Retinal pigment epithelial cell (primary cell): ENCODE measurements around the gene EXOC4.

Experiments used
- DNase-seq: peaks from one replicate; pipeline ENCODE4 v3.0.0-alpha.2; 2010; ENCODE audit warnings: low read depth
- H3K4me3 ChIP-seq: 2 replicates; pipeline ENCODE4 v1.5.1; 2011; ENCODE audit warnings: mild to moderate bottlenecking, low read length, control low read depth, moderate library complexity
- CTCF ChIP-seq: conservative IDR thresholded peaks from 2 replicates; pipeline ENCODE4 v1.5.1; 2011; ENCODE audit warnings: low read depth, low read length, control low read depth, inconsistent platforms

Gene EXOC4

GRCh38 chr7:133724694-133725093 lies 471.8 kb downstream of the EXOC4 start:
- no peak for DNase-seq
- no peak for TF ChIP-seq CTCF
- no peak overlapping the region for H3K4me3 ChIP-seq

- no peak for DNase-seq
- TF ChIP-seq CTCF = no peak
- H3K4me3 ChIP-seq = no peak overlapping the region
Measured at GRCh38 chr7:133727476-133728214, 474.8 kb downstream of the EXOC4 start.

- H3K4me3 ChIP-seq = no peak overlapping the region
- no peak for TF ChIP-seq CTCF
- DNase-seq = no peak
Measured at GRCh38 chr7:133730360-133730759, 477.5 kb downstream of the EXOC4 start.

GRCh38 chr7:133733401-133733800 lies 480.5 kb downstream of the EXOC4 start:
- DNase-seq = no peak
- H3K4me3 ChIP-seq = no peak overlapping the region
- no peak for TF ChIP-seq CTCF

GRCh38 chr7:133735222-133735621 lies 482.3 kb downstream of the EXOC4 start:
- no peak for DNase-seq
- TF ChIP-seq CTCF = no peak

GRCh38 chr7:133739817-133740216 lies 486.9 kb downstream of the EXOC4 start:
- no peak for TF ChIP-seq CTCF
- DNase-seq = no peak
- no peak overlapping the region for H3K4me3 ChIP-seq

More at GRCh38 chr7:133735222-133735621, 482.3 kb downstream of the EXOC4 start:
- H3K4me3 ChIP-seq = no peak overlapping the region

GRCh38 chr7:133741078-133741477 lies 488.2 kb downstream of the EXOC4 start:
- TF ChIP-seq CTCF = no peak
- no peak overlapping the region for H3K4me3 ChIP-seq
- no peak for DNase-seq
